H1 (cell line): ENCODE measurements around the gene MUSTN1.

ENCODE experiments used
- CHD2 ChIP-seq: IDR thresholded peaks from 2 replicates; pipeline ENCODE4 v1.6.1; 2012; ENCODE audit warnings: low read length, improper control_type of control experiment
- EP300 ChIP-seq, 2 experiments: IDR thresholded peaks; 1 replicate in 1 of 2; 2 replicates in 1 of 2; pipeline ENCODE4 v1.6.1; 2011 to 2012; ENCODE audit warnings: low read depth in 2 of 2, low read length in 2 of 2, mild to moderate bottlenecking in 2 of 2, borderline replicate concordance in 1 of 2, inconsistent platforms in 1 of 2, moderate library complexity in 1 of 2
- POLR2A ChIP-seq, 2 experiments: IDR thresholded peaks; 1 replicate in 1 of 2; 2 replicates in 1 of 2; pipeline ENCODE4 v1.6.1; 2011; ENCODE audit warnings: low read depth in 2 of 2, low read length in 2 of 2, mild to moderate bottlenecking in 2 of 2; ENCODE audit errors: control extremely low read depth in 1 of 2
- RBBP5 ChIP-seq: IDR thresholded peaks from 2 replicates; pipeline ENCODE4 v1.7.1; 2012; ENCODE audit warnings: low read depth, mild to moderate bottlenecking, inconsistent platforms, low read length, moderate library complexity, borderline replicate concordance
- SP1 ChIP-seq: IDR thresholded peaks from 2 replicates; pipeline ENCODE4 v1.6.1; 2011; ENCODE audit warnings: low read depth, low read length
- SRF ChIP-seq: IDR thresholded peaks from 2 replicates; pipeline ENCODE4 v1.6.1; 2011; ENCODE audit warnings: mild to moderate bottlenecking, low read depth, low read length, moderate library complexity
- TEAD4 ChIP-seq: IDR thresholded peaks from 2 replicates; pipeline ENCODE4 v1.6.1; 2012; ENCODE audit warnings: low read depth, low read length, inconsistent platforms, mixed read lengths
- TF ChIP-seq, protein P1 (sequence below), 3 experiments: IDR thresholded peaks; 1 replicate in 2 of 3; 2 replicates in 1 of 3; pipeline versions ENCODE4 v1.5.1 to v1.6.1; 2011; ENCODE audit warnings: low read length in 3 of 3, mild to moderate bottlenecking in 3 of 3, inconsistent platforms in 2 of 3, low read depth in 1 of 3, moderate library complexity in 1 of 3; ENCODE audit not compliant: insufficient read depth in 1 of 3; ENCODE audit errors: control extremely low read depth in 1 of 3
- TF ChIP-seq, protein P2 (sequence below): fragments of 300-600 bp; sonication (generic); IDR thresholded peaks from 2 replicates; pipeline ENCODE4 v1.7.1; 2012; ENCODE audit warnings: low read length, moderate library complexity, mild to moderate bottlenecking, inconsistent platforms; ENCODE audit not compliant: insufficient replicate concordance
- TF ChIP-seq, protein P3 (sequence below): IDR thresholded peaks from 2 replicates; pipeline ENCODE4 v1.6.1; 2012; ENCODE audit warnings: low read length, inconsistent platforms

DNA sequence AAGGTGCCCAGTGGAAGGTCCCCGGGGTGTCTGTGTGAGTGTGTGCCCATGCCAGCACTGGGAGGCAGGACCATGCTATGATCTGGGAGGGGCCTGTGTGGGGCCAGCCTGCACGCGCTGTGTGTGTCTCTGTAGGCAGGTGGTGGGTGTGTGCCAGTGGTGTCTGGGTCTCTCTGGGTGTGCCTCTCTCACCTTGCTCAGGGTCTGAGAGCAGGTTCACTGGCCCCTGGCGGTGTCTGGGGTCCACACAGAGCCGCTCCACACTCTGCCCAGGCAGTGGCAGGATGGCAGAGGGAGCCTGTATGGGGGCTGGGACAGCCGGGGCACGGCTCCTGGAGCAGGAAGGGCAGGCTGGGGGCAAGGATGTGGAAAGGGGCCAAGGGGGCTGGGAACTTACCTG, 17.0 kb downstream of the MUSTN1 start:
- TF ChIP-seq, protein P1, sequence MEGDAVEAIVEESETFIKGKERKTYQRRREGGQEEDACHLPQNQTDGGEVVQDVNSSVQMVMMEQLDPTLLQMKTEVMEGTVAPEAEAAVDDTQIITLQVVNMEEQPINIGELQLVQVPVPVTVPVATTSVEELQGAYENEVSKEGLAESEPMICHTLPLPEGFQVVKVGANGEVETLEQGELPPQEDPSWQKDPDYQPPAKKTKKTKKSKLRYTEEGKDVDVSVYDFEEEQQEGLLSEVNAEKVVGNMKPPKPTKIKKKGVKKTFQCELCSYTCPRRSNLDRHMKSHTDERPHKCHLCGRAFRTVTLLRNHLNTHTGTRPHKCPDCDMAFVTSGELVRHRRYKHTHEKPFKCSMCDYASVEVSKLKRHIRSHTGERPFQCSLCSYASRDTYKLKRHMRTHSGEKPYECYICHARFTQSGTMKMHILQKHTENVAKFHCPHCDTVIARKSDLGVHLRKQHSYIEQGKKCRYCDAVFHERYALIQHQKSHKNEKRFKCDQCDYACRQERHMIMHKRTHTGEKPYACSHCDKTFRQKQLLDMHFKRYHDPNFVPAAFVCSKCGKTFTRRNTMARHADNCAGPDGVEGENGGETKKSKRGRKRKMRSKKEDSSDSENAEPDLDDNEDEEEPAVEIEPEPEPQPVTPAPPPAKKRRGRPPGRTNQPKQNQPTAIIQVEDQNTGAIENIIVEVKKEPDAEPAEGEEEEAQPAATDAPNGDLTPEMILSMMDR (IDR thresholded peaks at IDR 0.05; ENCODE audit: control extremely low read depth in 1 of 3, insufficient read depth in 1 of 3, low read depth in 1 of 3, low read length in 3 of 3), result no peak
- TF ChIP-seq SRF, result no peak
- no peak for TF ChIP-seq EP300 (IDR thresholded peaks at IDR 0.05; ENCODE audit: borderline replicate concordance in 1 of 2, low read depth in 2 of 2, low read length in 2 of 2)
- TF ChIP-seq, protein P2, sequence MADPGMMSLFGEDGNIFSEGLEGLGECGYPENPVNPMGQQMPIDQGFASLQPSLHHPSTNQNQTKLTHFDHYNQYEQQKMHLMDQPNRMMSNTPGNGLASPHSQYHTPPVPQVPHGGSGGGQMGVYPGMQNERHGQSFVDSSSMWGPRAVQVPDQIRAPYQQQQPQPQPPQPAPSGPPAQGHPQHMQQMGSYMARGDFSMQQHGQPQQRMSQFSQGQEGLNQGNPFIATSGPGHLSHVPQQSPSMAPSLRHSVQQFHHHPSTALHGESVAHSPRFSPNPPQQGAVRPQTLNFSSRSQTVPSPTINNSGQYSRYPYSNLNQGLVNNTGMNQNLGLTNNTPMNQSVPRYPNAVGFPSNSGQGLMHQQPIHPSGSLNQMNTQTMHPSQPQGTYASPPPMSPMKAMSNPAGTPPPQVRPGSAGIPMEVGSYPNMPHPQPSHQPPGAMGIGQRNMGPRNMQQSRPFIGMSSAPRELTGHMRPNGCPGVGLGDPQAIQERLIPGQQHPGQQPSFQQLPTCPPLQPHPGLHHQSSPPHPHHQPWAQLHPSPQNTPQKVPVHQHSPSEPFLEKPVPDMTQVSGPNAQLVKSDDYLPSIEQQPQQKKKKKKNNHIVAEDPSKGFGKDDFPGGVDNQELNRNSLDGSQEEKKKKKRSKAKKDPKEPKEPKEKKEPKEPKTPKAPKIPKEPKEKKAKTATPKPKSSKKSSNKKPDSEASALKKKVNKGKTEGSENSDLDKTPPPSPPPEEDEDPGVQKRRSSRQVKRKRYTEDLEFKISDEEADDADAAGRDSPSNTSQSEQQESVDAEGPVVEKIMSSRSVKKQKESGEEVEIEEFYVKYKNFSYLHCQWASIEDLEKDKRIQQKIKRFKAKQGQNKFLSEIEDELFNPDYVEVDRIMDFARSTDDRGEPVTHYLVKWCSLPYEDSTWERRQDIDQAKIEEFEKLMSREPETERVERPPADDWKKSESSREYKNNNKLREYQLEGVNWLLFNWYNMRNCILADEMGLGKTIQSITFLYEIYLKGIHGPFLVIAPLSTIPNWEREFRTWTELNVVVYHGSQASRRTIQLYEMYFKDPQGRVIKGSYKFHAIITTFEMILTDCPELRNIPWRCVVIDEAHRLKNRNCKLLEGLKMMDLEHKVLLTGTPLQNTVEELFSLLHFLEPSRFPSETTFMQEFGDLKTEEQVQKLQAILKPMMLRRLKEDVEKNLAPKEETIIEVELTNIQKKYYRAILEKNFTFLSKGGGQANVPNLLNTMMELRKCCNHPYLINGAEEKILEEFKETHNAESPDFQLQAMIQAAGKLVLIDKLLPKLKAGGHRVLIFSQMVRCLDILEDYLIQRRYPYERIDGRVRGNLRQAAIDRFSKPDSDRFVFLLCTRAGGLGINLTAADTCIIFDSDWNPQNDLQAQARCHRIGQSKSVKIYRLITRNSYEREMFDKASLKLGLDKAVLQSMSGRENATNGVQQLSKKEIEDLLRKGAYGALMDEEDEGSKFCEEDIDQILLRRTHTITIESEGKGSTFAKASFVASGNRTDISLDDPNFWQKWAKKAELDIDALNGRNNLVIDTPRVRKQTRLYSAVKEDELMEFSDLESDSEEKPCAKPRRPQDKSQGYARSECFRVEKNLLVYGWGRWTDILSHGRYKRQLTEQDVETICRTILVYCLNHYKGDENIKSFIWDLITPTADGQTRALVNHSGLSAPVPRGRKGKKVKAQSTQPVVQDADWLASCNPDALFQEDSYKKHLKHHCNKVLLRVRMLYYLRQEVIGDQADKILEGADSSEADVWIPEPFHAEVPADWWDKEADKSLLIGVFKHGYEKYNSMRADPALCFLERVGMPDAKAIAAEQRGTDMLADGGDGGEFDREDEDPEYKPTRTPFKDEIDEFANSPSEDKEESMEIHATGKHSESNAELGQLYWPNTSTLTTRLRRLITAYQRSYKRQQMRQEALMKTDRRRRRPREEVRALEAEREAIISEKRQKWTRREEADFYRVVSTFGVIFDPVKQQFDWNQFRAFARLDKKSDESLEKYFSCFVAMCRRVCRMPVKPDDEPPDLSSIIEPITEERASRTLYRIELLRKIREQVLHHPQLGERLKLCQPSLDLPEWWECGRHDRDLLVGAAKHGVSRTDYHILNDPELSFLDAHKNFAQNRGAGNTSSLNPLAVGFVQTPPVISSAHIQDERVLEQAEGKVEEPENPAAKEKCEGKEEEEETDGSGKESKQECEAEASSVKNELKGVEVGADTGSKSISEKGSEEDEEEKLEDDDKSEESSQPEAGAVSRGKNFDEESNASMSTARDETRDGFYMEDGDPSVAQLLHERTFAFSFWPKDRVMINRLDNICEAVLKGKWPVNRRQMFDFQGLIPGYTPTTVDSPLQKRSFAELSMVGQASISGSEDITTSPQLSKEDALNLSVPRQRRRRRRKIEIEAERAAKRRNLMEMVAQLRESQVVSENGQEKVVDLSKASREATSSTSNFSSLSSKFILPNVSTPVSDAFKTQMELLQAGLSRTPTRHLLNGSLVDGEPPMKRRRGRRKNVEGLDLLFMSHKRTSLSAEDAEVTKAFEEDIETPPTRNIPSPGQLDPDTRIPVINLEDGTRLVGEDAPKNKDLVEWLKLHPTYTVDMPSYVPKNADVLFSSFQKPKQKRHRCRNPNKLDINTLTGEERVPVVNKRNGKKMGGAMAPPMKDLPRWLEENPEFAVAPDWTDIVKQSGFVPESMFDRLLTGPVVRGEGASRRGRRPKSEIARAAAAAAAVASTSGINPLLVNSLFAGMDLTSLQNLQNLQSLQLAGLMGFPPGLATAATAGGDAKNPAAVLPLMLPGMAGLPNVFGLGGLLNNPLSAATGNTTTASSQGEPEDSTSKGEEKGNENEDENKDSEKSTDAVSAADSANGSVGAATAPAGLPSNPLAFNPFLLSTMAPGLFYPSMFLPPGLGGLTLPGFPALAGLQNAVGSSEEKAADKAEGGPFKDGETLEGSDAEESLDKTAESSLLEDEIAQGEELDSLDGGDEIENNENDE, result no peak
- no peak for TF ChIP-seq SP1
- TF ChIP-seq TEAD4, result no peak
- TF ChIP-seq RBBP5, result no peak
- no peak for TF ChIP-seq CHD2
- no peak for TF ChIP-seq POLR2A (IDR thresholded peaks at IDR 0.05; ENCODE audit: control extremely low read depth in 1 of 2, low read depth in 2 of 2, low read length in 2 of 2)
- TF ChIP-seq, protein P3, sequence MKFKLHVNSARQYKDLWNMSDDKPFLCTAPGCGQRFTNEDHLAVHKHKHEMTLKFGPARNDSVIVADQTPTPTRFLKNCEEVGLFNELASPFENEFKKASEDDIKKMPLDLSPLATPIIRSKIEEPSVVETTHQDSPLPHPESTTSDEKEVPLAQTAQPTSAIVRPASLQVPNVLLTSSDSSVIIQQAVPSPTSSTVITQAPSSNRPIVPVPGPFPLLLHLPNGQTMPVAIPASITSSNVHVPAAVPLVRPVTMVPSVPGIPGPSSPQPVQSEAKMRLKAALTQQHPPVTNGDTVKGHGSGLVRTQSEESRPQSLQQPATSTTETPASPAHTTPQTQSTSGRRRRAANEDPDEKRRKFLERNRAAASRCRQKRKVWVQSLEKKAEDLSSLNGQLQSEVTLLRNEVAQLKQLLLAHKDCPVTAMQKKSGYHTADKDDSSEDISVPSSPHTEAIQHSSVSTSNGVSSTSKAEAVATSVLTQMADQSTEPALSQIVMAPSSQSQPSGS, result no peak
